ENCODE results near the gene RTL10.

- TF ChIP-seq CTCF (IDR thresholded peaks at IDR 0.05) (no peak), POLR2A (IDR thresholded peaks at IDR 0.05) (no peak)
These were observed 31.3 kb downstream of the RTL10 start for GRCh38 chr22:19823191-19823901.
